Hypothalamus (tissue), 51 donors: Measurements from ENCODE around the gene CLINT1.
A peak's percentile ranks its signal among the peaks of the same experiment; 100 is the strongest.

Source experiments
- DNase-seq, 51 donors: peaks; one replicate each; lab custom pipeline; 2025; lab: John Stamatoyannopoulos, UW

The CLINT1 gene

GRCh38 chr5:157766442-157766841, 92.5 kb downstream of the CLINT1 start:
- DNase-seq: no peak

- DNase-seq: no peak
Measured at GRCh38 chr5:157764531-157764930, 94.4 kb downstream of the CLINT1 start.

- DNase-seq: peak in 5 of 51 donors; percentile 1 to 19 (median 7)
Measured at GRCh38 chr5:157761690-157762621, 97.0 kb downstream of the CLINT1 start.

- no peak for DNase-seq
Measured at GRCh38 chr5:157758706-157759105, 100.2 kb downstream of the CLINT1 start.

- no peak for DNase-seq
Measured at GRCh38 chr5:157756122-157756521, 102.8 kb downstream of the CLINT1 start.

GRCh38 chr5:157750320-157750719, 108.6 kb downstream of the CLINT1 start:
- no peak for DNase-seq

GRCh38 chr5:157749462-157749799, 109.5 kb downstream of the CLINT1 start:
- no peak for DNase-seq

GRCh38 chr5:157748760-157749461, 110.0 kb downstream of the CLINT1 start:
- DNase-seq: peak in 3 of 51 donors; percentile 9 to 31 (median 13)

GRCh38 chr5:157747766-157748700, 110.9 kb downstream of the CLINT1 start:
- DNase-seq: no peak

GRCh38 chr5:157747173-157747740, 111.7 kb downstream of the CLINT1 start:
- DNase-seq: no peak

GRCh38 chr5:157745041-157745456, 113.9 kb downstream of the CLINT1 start:
- DNase-seq: no peak

GRCh38 chr5:157744051-157745011, 114.6 kb downstream of the CLINT1 start:
- peak in 9 of 51 donors; percentile 5 to 49 (median 33) for DNase-seq

GRCh38 chr5:157743163-157744050, 115.5 kb downstream of the CLINT1 start, which contains the start of gene LSM11:
TSS of gene LSM11 (plus strand) at chr5:157743712. CDS start at chr5:157743751, 39 bp downstream.
- peak; percentile 23 to 91 (median 75) for DNase-seq

GRCh38 chr5:157741131-157741530, 117.8 kb downstream of the CLINT1 start:
- DNase-seq: no peak

GRCh38 chr5:157740229-157740610, 118.7 kb downstream of the CLINT1 start:
- no peak for DNase-seq

- peak in 1 of 51 donors; percentile 12 for DNase-seq
Measured at GRCh38 chr5:157739388-157740228, 119.3 kb downstream of the CLINT1 start.

GRCh38 chr5:157735991-157736390, 123.0 kb downstream of the CLINT1 start:
- no peak for DNase-seq
